MM.1S (cell line): ENCODE data around the gene UBE2D2.

ENCODE experiments used
- EZH2 ChIP-seq: fragments of 300-600 bp; sonication (generic); optimal IDR thresholded peaks from 2 replicates; pipeline ENCODE3; 2017; ENCODE audit warnings: low read depth, mild to moderate bottlenecking, antibody characterized with exemption, low read length, mixed read lengths
- EZH2phosphoT487 ChIP-seq: fragments of 300-600 bp; sonication (generic); IDR thresholded peaks from 2 replicates; pipeline ENCODE4 v1.6.1; 2018; ENCODE audit warnings: antibody characterized with exemption, low read length
- TF ChIP-seq, protein P1 (sequence below): fragments of 300-600 bp; sonication (generic); IDR thresholded peaks from 2 replicates; pipeline ENCODE4 v1.5.1; 2016; ENCODE audit warnings: antibody characterized with exemption, low read length, mixed read lengths

DNA sequence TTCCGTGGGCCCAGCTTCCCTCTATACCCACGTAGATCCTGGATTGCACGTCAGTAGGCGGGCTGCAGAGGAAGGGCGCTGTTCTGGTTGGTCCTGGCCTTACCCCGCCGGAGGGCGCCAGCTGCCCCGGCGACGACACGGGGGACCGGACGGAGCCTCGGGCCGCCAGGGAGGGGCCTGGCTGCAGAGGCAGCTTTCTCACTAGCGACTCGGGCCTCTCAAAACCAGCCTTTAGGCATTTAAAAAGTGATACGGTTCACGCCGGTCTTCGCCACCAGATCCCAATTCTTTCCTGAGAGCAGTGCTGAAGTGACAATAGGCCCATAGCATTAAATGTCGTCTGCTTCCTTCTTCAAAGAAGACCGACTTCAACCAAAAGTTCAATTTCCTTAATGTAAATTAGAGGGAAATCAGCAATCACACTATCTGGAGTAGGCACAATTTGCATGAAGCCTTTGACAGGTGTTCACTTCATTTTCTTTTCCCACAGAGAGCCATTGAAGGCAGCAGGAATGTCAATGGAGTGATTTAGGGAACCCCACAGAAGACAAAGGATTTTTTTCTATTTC lies 17.6 kb upstream of the UBE2D2 start:
- TF ChIP-seq, protein P1, sequence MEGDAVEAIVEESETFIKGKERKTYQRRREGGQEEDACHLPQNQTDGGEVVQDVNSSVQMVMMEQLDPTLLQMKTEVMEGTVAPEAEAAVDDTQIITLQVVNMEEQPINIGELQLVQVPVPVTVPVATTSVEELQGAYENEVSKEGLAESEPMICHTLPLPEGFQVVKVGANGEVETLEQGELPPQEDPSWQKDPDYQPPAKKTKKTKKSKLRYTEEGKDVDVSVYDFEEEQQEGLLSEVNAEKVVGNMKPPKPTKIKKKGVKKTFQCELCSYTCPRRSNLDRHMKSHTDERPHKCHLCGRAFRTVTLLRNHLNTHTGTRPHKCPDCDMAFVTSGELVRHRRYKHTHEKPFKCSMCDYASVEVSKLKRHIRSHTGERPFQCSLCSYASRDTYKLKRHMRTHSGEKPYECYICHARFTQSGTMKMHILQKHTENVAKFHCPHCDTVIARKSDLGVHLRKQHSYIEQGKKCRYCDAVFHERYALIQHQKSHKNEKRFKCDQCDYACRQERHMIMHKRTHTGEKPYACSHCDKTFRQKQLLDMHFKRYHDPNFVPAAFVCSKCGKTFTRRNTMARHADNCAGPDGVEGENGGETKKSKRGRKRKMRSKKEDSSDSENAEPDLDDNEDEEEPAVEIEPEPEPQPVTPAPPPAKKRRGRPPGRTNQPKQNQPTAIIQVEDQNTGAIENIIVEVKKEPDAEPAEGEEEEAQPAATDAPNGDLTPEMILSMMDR, result peak; percentile 65
- TF ChIP-seq EZH2, result no peak
- TF ChIP-seq EZH2phosphoT487, result no peak
